H1 (cell line): Measurements from ENCODE around the gene FTSJ3. TPM values are rescaled to one million over a fixed set of nuclear protein-coding genes. Genes with fewer than 3 reads are reported as not detected.

ENCODE experiments used
- BRCA1 ChIP-seq: IDR thresholded peaks from 2 replicates; pipeline ENCODE4 v1.6.1; 2012; ENCODE audit warnings: low read depth, low read length, improper control_type of control experiment
- CTBP2 ChIP-seq: IDR thresholded peaks from 2 replicates; pipeline ENCODE4 v1.7.0; 2011; ENCODE audit warnings: borderline replicate concordance, mild to moderate bottlenecking, moderate library complexity, mixed read lengths, low read length; ENCODE audit not compliant: insufficient read depth, insufficient read length
- EZH2 ChIP-seq: fragments of 200-600 bp; sonication (generic); IDR thresholded peaks from 2 replicates; pipeline ENCODE4 v1.7.1; 2012; ENCODE audit warnings: low read depth, mild to moderate bottlenecking, moderate library complexity, low read length, inconsistent platforms; ENCODE audit not compliant: severe bottlenecking
- GABPA ChIP-seq: IDR thresholded peaks from 2 replicates; pipeline ENCODE4 v1.6.1; 2011; ENCODE audit warnings: mild to moderate bottlenecking, low read length, moderate library complexity, borderline replicate concordance; ENCODE audit not compliant: insufficient read depth
- KDM4A ChIP-seq: IDR thresholded peaks from one replicate; pipeline ENCODE4 v1.7.1; 2012; ENCODE audit warnings: low read depth, mild to moderate bottlenecking, moderate library complexity, low read length, inconsistent platforms; ENCODE audit not compliant: severe bottlenecking
- SIX5 ChIP-seq: IDR thresholded peaks from 2 replicates; pipeline ENCODE4 v1.6.1; 2011; ENCODE audit warnings: mild to moderate bottlenecking, low read depth, low read length
- TAF7 ChIP-seq: optimal IDR thresholded peaks from 2 replicates; pipeline ENCODE3; 2011; ENCODE audit warnings: low read depth, mild to moderate bottlenecking, inconsistent platforms, low read length, moderate library complexity, borderline replicate concordance
- polyA plus RNA-seq, 7 experiments: library from polyadenylated mRNA; depleted of rRNA in 3 of 7; stranded (reverse) in 5 of 7; unstranded in 2 of 7; fragments of >200 nt in 5 of 7; fragments of 200-250 nt in 2 of 7; gene quantifications; 1 replicate in 5 of 7; 2 replicates in 1 of 7; 4 replicates in 1 of 7; pipeline versions ENCODE4 v1.2.1 to v1.2.3, GENCODE V29; 2011 to 2013; ENCODE audit warnings: missing spikeins in 2 of 7, mixed read lengths in 2 of 7
- total RNA-seq: library from RNA; stranded (reverse); fragmentation: NEBNext Ultra II Directional; extraction: Animal tissue kit (Norgen Biotek cat#: 25700); gene quantifications from 2 replicates; pipeline ENCODE4 v1.2.1, GENCODE V29; 2021
- TF ChIP-seq, protein P1 (sequence below): IDR thresholded peaks from 2 replicates; pipeline ENCODE4 v1.6.1; 2012; ENCODE audit warnings: inconsistent platforms

The FTSJ3 gene
- total and polyA plus RNA-seq, 2 of the 8 experiments (the other 6 are each of a cell fraction or from before 2014, with no cell fraction given): 42.7 to 77.2 TPM

DNA sequence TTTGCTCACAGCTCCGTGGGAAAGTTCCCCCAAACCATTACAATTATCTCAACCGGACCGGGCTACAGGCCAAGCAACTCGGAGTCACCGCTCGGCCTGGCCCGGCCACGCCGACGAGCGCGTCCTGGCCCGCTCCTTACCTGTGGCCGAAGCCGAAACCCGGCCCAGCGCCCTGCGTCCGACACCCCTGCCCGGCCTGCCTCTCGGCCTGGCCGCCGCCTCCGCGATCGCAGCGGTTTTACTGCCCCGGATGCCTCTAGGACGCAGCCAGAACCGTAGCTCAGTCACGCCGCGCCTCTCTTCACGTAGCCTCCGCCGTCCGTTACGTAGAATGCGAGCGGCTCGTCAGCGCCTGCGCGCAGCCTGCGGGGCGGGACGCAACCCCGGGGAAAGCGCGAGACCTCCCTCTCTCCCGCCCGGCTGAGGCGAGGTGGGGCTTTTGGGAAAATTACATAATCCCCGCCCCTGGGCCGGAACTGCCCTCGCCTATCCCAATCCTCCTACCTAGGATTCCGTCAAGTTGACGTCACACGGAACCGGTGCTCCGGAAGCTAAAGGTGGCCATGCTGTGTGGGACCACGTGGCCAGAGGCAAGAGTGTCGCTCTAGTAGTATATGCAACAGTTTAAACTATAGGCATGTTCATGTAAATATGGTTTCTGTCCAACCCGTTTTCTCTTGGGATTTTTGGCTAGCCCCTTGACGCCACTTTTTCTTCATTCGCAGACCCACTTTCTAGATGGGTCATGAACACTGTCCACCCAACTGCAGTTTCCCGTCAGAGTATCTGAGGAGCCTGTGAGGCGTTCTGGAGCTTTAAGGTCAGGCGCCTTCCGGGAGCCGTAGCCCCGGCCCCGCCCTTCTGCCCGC lies 54.0 kb downstream of the FTSJ3 start, which contains the start of gene CCDC47 (continued):
- TF ChIP-seq CTBP2: no peak
- TF ChIP-seq, protein P1, sequence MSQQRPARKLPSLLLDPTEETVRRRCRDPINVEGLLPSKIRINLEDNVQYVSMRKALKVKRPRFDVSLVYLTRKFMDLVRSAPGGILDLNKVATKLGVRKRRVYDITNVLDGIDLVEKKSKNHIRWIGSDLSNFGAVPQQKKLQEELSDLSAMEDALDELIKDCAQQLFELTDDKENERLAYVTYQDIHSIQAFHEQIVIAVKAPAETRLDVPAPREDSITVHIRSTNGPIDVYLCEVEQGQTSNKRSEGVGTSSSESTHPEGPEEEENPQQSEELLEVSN: peak; percentile 58
- peak; percentile 89 for TF ChIP-seq GABPA
- TF ChIP-seq EZH2: no peak
- peak; percentile 79 for TF ChIP-seq TAF7
- TF ChIP-seq SIX5: no peak
- peak; percentile 67; the same call in 1 of the 2 replicates for TF ChIP-seq BRCA1
- TF ChIP-seq KDM4A: peak; percentile 82
